Measurements from ENCODE around the gene MAP3K15. TPM values are rescaled to one million over a fixed set of nuclear protein-coding genes. Genes with fewer than 3 reads are reported as not detected.

Gene MAP3K15
- total and polyA plus RNA-seq, 4 experiments from 2014 or later = not detected

- Mint-ChIP-seq H3K27ac (peak overlapping the region in 4 of 7 donors; percentile 22 to 85 (median 66)), H3K36me3 (no peaks in the 10 kb centered on the region), H3K27me3 (no peaks in the 10 kb centered on the region), H3K4me3 (peak overlapping the region; percentile 78 to 95 (median 86)), H3K9me3 (no peaks in the 10 kb centered on the region), H3K4me1 (peaks cover 2 to 9% (median 5%) of the 10 kb centered on the region in 4 donors)
- DNase-seq = peak in 1 of 5 donors; percentile 3
- no peak overlapping the region for H3K27ac ChIP-seq (ENCODE audit: low read depth, low read length)
- H3K36me3 ChIP-seq (ENCODE audit: insufficient read depth, low read length) = no peaks in the 10 kb centered on the region
- no peaks in the 10 kb centered on the region for H3K4me1 ChIP-seq (ENCODE audit: insufficient read depth, low read length)
- ChIA-PET CTCF (ENCODE audit: partially characterized antibody) (interaction anchor here (0.8 to 2.4 kb wide), 10 partner anchors 10 to 948 kb away, joined by 3 to 10 read pairs (median 4); partner anchors contain the start of gene BCLAF3), POLR2A (ENCODE audit: partially characterized antibody) (no interaction called here)
- intact Hi-C loops (cut with micrococcal nuclease) = loop anchor here (1.0 to 10.0 kb wide), 4 partner anchors 145 to 752 kb away; partner anchors contain the start of genes BCLAF3 and MAP3K15
- H3K9me3 ChIP-seq (ENCODE audit: control insufficient read depth in 1 of 2, low read length in 2 of 2) = no peaks in the 10 kb centered on the region
- H3K27me3 ChIP-seq (ENCODE audit: insufficient read depth, low read length) = no peaks in the 10 kb centered on the region
- H3K4me3 ChIP-seq (ENCODE audit: low read length in 2 of 2) = peak overlapping the region in 1 of 2 donors; percentile 47
Observed at GRCh38 chrX:19372547-19373331, 142.6 kb downstream of the MAP3K15 start.

- peak overlapping the region; percentile 78 to 95 (median 86) for H3K4me3 Mint-ChIP-seq
- H3K36me3 ChIP-seq (ENCODE audit: insufficient read depth, low read length) = no peaks in the 10 kb centered on the region
- CTCF ChIA-PET (ENCODE audit: partially characterized antibody) = interaction anchor here (0.8 to 2.4 kb wide), 10 partner anchors 11 to 947 kb away, joined by 3 to 10 read pairs (median 4); partner anchors contain the start of gene BCLAF3
- no peaks in the 10 kb centered on the region for H3K36me3 Mint-ChIP-seq
- no peak overlapping the region for H3K27ac ChIP-seq (ENCODE audit: low read depth, low read length)
- peak overlapping the region in 1 of 2 donors; percentile 47 for H3K4me3 ChIP-seq (ENCODE audit: low read length in 2 of 2)
- H3K27me3 ChIP-seq (ENCODE audit: insufficient read depth, low read length) = no peaks in the 10 kb centered on the region
- intact Hi-C loops (cut with micrococcal nuclease) = loop anchor here (1.0 to 10.0 kb wide), 4 partner anchors 145 to 753 kb away; partner anchors contain the start of genes BCLAF3 and MAP3K15
- H3K4me1 ChIP-seq (ENCODE audit: insufficient read depth, low read length) = no peaks in the 10 kb centered on the region
- DNase-seq = peak; percentile 50 to 57 (median 55)
- no peaks in the 10 kb centered on the region for H3K9me3 Mint-ChIP-seq
- POLR2A ChIA-PET (ENCODE audit: partially characterized antibody) = no interaction called here
- H3K27ac Mint-ChIP-seq = peak overlapping the region in 3 of 7 donors; percentile 13 to 85 (median 15)
- no peaks in the 10 kb centered on the region for H3K27me3 Mint-ChIP-seq
- no peaks in the 10 kb centered on the region for H3K9me3 ChIP-seq (ENCODE audit: control insufficient read depth in 1 of 2, low read length in 2 of 2)
- peaks cover 2 to 9% (median 5%) of the 10 kb centered on the region in 4 donors for H3K4me1 Mint-ChIP-seq
Observed at GRCh38 chrX:19372170-19372546, 143.2 kb downstream of the MAP3K15 start.

GRCh38 chrX:19370061-19370460 lies 145.2 kb downstream of the MAP3K15 start:
- Histone ChIP-seq H3K27ac (ENCODE audit: low read depth, low read length) (no peak overlapping the region), H3K9me3 (ENCODE audit: control insufficient read depth in 1 of 2, low read length in 2 of 2) (no peaks in the 10 kb centered on the region), H3K4me3 (ENCODE audit: low read length in 2 of 2) (no peak overlapping the region), H3K27me3 (ENCODE audit: insufficient read depth, low read length) (no peaks in the 10 kb centered on the region), H3K4me1 (ENCODE audit: insufficient read depth, low read length) (no peaks in the 10 kb centered on the region), H3K36me3 (ENCODE audit: insufficient read depth, low read length) (no peaks in the 10 kb centered on the region)
- Mint-ChIP-seq H3K27me3 (no peaks in the 10 kb centered on the region), H3K36me3 (peaks cover 5 to 6% of the 10 kb centered on the region in 2 donors), H3K4me3 (no peak overlapping the region), H3K27ac (no peak overlapping the region), H3K9me3 (peaks cover 0 to 7% (median 0%) of the 10 kb centered on the region in 8 donors), H3K4me1 (peaks cover 2 to 9% (median 5%) of the 10 kb centered on the region in 4 donors)
- intact Hi-C loops (cut with micrococcal nuclease) = loop anchor here (5.0 to 10.0 kb wide), 2 partner anchors 147 to 755 kb away; partner anchors contain the start of gene MAP3K15
- ChIA-PET POLR2A (ENCODE audit: partially characterized antibody) (no interaction called here), CTCF (ENCODE audit: partially characterized antibody) (no interaction called here)
- DNase-seq = no peak

GRCh38 chrX:19368576-19368975 lies 146.7 kb downstream of the MAP3K15 start:
- H3K27me3 ChIP-seq (ENCODE audit: insufficient read depth, low read length) = no peaks in the 10 kb centered on the region
- Mint-ChIP-seq H3K27ac (no peak overlapping the region), H3K4me3 (no peak overlapping the region), H3K27me3 (no peaks in the 10 kb centered on the region), H3K36me3 (peaks cover 5 to 6% of the 10 kb centered on the region in 2 donors), H3K4me1 (peaks cover 2 to 9% (median 5%) of the 10 kb centered on the region in 4 donors), H3K9me3 (peaks cover 0 to 7% (median 0%) of the 10 kb centered on the region in 8 donors)
- DNase-seq = no peak
- POLR2A ChIA-PET (ENCODE audit: partially characterized antibody) = no interaction called here
- CTCF ChIA-PET (ENCODE audit: partially characterized antibody) = interaction anchor here (0.7 to 1.5 kb wide), 2 partner anchors 14 to 1010 kb away, joined by 4 to 7 read pairs; no protein-coding TSS in a partner anchor
- H3K9me3 ChIP-seq (ENCODE audit: control insufficient read depth in 1 of 2, low read length in 2 of 2) = no peaks in the 10 kb centered on the region
- intact Hi-C loops (cut with micrococcal nuclease) = no loop called here
- H3K4me1 ChIP-seq (ENCODE audit: insufficient read depth, low read length) = no peaks in the 10 kb centered on the region
- no peak overlapping the region for H3K27ac ChIP-seq (ENCODE audit: low read depth, low read length)
- H3K4me3 ChIP-seq (ENCODE audit: low read length in 2 of 2) = no peak overlapping the region
- H3K36me3 ChIP-seq (ENCODE audit: insufficient read depth, low read length) = no peaks in the 10 kb centered on the region

- no peaks in the 10 kb centered on the region for H3K4me1 ChIP-seq (ENCODE audit: insufficient read depth, low read length)
- no peak for DNase-seq
- H3K4me3 Mint-ChIP-seq = no peak overlapping the region
- ChIA-PET CTCF (ENCODE audit: partially characterized antibody) (interaction anchor here (1.0 to 1.4 kb wide), 2 partner anchors 9 to 21 kb away, joined by 3 to 7 read pairs; no protein-coding TSS in a partner anchor), POLR2A (ENCODE audit: partially characterized antibody) (no interaction called here)
- no peaks in the 10 kb centered on the region for H3K27me3 Mint-ChIP-seq
- H3K9me3 ChIP-seq (ENCODE audit: control insufficient read depth in 1 of 2, low read length in 2 of 2) = no peaks in the 10 kb centered on the region
- H3K4me3 ChIP-seq (ENCODE audit: low read length in 2 of 2) = no peak overlapping the region
- peaks cover 0 to 7% (median 0%) of the 10 kb centered on the region in 8 donors for H3K9me3 Mint-ChIP-seq
- peaks cover 0 to 2% (median 0%) of the 10 kb centered on the region in 4 donors for H3K4me1 Mint-ChIP-seq
- H3K27me3 ChIP-seq (ENCODE audit: insufficient read depth, low read length) = no peaks in the 10 kb centered on the region
- H3K36me3 Mint-ChIP-seq = peaks cover 20 to 48% of the 10 kb centered on the region in 2 donors
- no peak overlapping the region for H3K27ac ChIP-seq (ENCODE audit: low read depth, low read length)
- intact Hi-C loops (cut with micrococcal nuclease) = no loop called here
- H3K27ac Mint-ChIP-seq = no peak overlapping the region
- peaks cover 26% of the 10 kb centered on the region for H3K36me3 ChIP-seq (ENCODE audit: insufficient read depth, low read length)
Observed at GRCh38 chrX:19361701-19362100, 153.6 kb downstream of the MAP3K15 start.

GRCh38 chrX:19360903-19361302 lies 154.4 kb downstream of the MAP3K15 start:
- Mint-ChIP-seq H3K4me1 (peaks cover 0 to 2% (median 0%) of the 10 kb centered on the region in 4 donors), H3K36me3 (peaks cover 13 to 54% of the 10 kb centered on the region in 2 donors), H3K9me3 (peaks cover 0 to under 1% (median 0%) of the 10 kb centered on the region in 8 donors), H3K27me3 (no peaks in the 10 kb centered on the region), H3K27ac (no peak overlapping the region), H3K4me3 (no peak overlapping the region)
- Histone ChIP-seq H3K4me3 (ENCODE audit: low read length in 2 of 2) (no peak overlapping the region), H3K9me3 (ENCODE audit: control insufficient read depth in 1 of 2, low read length in 2 of 2) (no peaks in the 10 kb centered on the region), H3K27ac (ENCODE audit: low read depth, low read length) (no peak overlapping the region), H3K27me3 (ENCODE audit: insufficient read depth, low read length) (no peaks in the 10 kb centered on the region), H3K36me3 (ENCODE audit: insufficient read depth, low read length) (peaks cover 29% of the 10 kb centered on the region), H3K4me1 (ENCODE audit: insufficient read depth, low read length) (no peaks in the 10 kb centered on the region)
- ChIA-PET POLR2A (ENCODE audit: partially characterized antibody) (no interaction called here), CTCF (ENCODE audit: partially characterized antibody) (interaction anchor here (0.8 to 1.4 kb wide), 2 partner anchors 11 to 22 kb away, joined by 4 to 7 read pairs; no protein-coding TSS in a partner anchor)
- DNase-seq = no peak
- intact Hi-C loops (cut with micrococcal nuclease) = no loop called here

GRCh38 chrX:19358521-19358920 lies 156.8 kb downstream of the MAP3K15 start:
- intact Hi-C loops (cut with micrococcal nuclease) = no loop called here
- H3K4me3 Mint-ChIP-seq = no peak overlapping the region
- Histone ChIP-seq H3K4me3 (ENCODE audit: low read length in 2 of 2) (no peak overlapping the region), H3K27ac (ENCODE audit: low read depth, low read length) (no peak overlapping the region), H3K4me1 (ENCODE audit: insufficient read depth, low read length) (no peaks in the 10 kb centered on the region), H3K36me3 (ENCODE audit: insufficient read depth, low read length) (peaks cover 42% of the 10 kb centered on the region), H3K27me3 (ENCODE audit: insufficient read depth, low read length) (no peaks in the 10 kb centered on the region), H3K9me3 (ENCODE audit: control insufficient read depth in 1 of 2, low read length in 2 of 2) (no peaks in the 10 kb centered on the region)
- H3K36me3 Mint-ChIP-seq = peaks cover 13 to 62% of the 10 kb centered on the region in 2 donors
- DNase-seq = no peak
- no peaks in the 10 kb centered on the region for H3K9me3 Mint-ChIP-seq
- H3K4me1 Mint-ChIP-seq = peaks cover 0 to 2% (median 0%) of the 10 kb centered on the region in 4 donors
- POLR2A ChIA-PET (ENCODE audit: partially characterized antibody) = no interaction called here
- H3K27me3 Mint-ChIP-seq = no peaks in the 10 kb centered on the region
- CTCF ChIA-PET (ENCODE audit: partially characterized antibody) = interaction anchor here (2.2 kb wide), 1 partner anchor 14 kb away, joined by 7 read pairs; no protein-coding TSS in a partner anchor
- H3K27ac Mint-ChIP-seq = no peak overlapping the region
